VCaP (cell line): ENCODE measurements around the gene SCAMP2.
A peak's percentile ranks its signal among the peaks of the same experiment; 100 is the strongest.

Experiments
- H3K27ac ChIP-seq: fragments of 450-650 bp; 2 replicates; pipeline ENCODE4 v1.5.1; 2017
- TF ChIP-seq, protein P1 (sequence below): fragments of 450-650 bp; conservative IDR thresholded peaks from 2 replicates; pipeline ENCODE4 v1.5.1; 2017; ENCODE audit warnings: mild to moderate bottlenecking, moderate library complexity

Gene SCAMP2

DNA sequence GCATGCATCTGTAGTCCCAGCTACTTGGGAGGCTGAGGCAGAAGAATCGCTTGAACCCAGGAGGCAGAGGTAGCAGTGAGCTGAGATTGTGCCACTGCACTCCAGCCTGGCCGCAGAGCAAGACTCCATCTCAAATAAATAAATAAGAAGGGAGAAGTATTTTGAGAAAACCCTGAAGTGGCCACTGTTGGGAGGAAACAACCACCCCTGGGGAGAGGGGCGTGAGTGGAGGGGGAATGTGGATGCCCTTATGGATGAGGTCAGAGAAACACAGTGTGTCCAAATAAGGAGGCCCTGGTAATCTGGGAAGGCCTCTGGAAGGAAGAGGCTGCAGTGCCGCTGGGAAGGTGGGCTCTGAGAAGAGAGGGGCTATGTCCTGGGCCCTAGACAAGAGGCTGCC is 50.9 kb downstream of the SCAMP2 start:
- TF ChIP-seq, protein P1, sequence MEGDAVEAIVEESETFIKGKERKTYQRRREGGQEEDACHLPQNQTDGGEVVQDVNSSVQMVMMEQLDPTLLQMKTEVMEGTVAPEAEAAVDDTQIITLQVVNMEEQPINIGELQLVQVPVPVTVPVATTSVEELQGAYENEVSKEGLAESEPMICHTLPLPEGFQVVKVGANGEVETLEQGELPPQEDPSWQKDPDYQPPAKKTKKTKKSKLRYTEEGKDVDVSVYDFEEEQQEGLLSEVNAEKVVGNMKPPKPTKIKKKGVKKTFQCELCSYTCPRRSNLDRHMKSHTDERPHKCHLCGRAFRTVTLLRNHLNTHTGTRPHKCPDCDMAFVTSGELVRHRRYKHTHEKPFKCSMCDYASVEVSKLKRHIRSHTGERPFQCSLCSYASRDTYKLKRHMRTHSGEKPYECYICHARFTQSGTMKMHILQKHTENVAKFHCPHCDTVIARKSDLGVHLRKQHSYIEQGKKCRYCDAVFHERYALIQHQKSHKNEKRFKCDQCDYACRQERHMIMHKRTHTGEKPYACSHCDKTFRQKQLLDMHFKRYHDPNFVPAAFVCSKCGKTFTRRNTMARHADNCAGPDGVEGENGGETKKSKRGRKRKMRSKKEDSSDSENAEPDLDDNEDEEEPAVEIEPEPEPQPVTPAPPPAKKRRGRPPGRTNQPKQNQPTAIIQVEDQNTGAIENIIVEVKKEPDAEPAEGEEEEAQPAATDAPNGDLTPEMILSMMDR: no peak

GRCh38 chr15:74821790-74822158 is 51.4 kb downstream of the SCAMP2 start:
- no peak overlapping the region for H3K27ac ChIP-seq
- TF ChIP-seq, protein P1: no peak

More for the DNA sequence above, 50.9 kb downstream of the SCAMP2 start:
- no peak overlapping the region for H3K27ac ChIP-seq

DNA sequence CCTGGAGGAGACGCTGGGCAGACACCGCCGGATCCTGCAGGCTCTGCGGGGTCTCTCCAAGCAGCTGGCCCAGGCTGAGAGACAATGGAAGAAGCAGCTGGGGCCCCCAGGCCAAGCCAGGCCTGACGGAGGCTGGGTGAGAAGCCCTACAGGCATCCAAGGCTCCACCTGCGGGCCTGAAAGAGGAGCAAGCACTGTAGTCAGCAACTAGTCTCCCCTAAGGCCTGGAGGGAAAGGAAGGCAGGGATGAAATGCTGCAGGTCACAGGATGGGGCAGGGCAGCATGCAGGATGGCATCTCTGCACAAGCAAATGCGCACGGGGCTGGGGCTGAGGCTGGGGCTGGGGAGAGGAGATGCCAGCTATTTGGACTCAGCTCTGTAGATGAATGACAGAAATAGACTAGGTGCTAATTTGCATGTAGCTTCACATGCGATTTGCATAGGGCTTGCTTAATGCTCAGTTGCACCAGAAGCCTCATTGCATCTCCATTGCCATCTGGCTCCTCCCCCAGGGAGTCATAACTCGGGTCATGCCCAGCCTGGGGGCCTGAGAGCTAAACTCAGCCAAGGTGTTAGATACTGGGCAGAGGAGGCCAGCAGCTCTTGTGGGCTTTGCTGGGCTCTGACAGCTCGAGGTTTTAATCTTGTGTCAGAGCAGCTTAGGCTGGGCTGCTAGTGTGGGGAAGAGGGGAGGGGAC is 51.9 kb downstream of the SCAMP2 start:
- TF ChIP-seq, protein P1: no peak

GRCh38 chr15:74820056-74820455 is 53.1 kb downstream of the SCAMP2 start:
- H3K27ac ChIP-seq: no peak overlapping the region; the same call in 1 of the 2 replicates

More for the DNA sequence above, 51.9 kb downstream of the SCAMP2 start:
- H3K27ac ChIP-seq: no peak overlapping the region

DNA sequence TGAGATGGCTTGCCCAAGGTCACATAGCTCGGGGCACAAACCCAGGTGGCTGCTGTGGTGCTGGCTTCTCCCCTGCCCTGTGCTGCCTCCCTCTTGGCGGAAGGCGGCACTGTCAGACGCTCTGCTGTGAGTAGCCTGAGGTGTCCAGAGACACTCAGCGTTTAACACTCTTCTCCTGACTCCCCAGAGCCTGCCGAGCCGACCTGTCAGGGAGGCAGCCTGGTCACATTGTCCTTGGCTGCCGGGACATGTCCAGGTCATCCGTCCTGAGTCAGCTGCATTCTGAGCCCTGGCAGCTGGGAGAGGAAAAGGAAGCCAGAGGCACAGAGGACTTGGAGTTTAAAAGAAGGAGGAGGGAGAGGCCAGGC is 55.8 kb downstream of the SCAMP2 start:
- peak overlapping the region; percentile 98 for H3K27ac ChIP-seq

More at GRCh38 chr15:74820056-74820455, 53.1 kb downstream of the SCAMP2 start:
- TF ChIP-seq, protein P1: no peak

DNA sequence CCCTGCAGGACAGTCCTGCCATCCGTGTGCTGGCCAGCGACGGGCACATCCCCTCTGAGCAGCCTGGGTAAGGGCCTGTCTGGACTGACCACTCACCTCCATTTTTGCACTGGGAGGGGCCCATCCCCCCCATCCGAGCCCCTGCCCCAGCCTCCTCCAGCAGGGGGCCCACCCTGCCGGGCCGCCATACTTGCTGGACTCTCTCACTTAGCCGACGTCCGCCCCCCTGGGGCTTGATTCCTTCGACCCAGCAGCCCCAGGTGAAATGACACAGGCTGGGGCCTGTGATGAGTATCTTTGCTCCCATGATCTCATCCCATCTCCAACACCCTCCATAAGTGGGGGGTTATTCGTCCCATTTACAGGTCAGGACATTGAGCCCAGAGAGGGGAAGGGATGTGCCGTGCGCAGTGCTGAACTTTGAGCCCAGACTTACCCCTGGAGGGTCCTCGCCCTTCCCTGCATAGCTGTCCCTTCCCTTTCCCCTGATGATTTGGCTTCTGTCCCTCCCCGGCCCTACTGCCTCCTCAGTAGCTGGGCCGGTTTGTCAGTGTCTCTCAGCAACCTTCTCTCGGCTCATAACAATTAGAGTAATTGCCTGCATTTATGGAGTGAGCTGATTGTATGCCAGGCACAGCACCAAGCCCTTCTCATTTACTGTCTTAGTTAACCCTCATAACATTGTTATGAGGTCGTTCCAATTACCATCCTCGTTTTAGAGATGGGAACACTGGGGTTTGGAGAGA is 56.4 kb downstream of the SCAMP2 start:
- peak overlapping the region; percentile 98 for H3K27ac ChIP-seq
- TF ChIP-seq, protein P1: no peak

More for the DNA sequence above, 55.8 kb downstream of the SCAMP2 start:
- TF ChIP-seq, protein P1: peak; percentile 80

DNA sequence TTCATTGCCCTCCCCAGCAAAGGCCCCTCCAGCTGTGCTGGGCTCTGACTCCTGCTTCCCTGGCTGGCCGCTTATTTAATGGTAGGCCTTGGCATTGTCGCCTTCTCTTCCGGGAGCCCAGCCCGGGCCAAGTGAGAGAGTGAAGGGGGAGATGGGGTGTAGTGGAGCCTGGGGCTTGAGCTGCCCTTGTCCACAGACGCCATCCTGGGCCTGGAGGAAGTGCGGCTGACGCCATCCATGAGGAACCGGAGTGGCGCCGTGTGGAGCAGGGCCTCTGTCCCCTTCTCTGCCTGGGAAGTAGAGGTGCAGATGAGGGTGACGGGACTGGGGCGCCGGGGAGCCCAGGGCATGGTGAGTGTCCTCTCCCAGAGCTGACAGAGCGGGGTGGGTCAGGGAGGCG is 57.2 kb downstream of the SCAMP2 start:
- TF ChIP-seq, protein P1: no peak
- peak overlapping the region; percentile 98 for H3K27ac ChIP-seq
